ENCODE data around the gene PRCD. TPM values are rescaled to one million over a fixed set of nuclear protein-coding genes. Genes with fewer than 3 reads are reported as not detected.

The PRCD gene
- 0.94 and 5.0 TPM in 2 replicates for total RNA-seq

GRCh38 chr17:76539631-76540271, at the start of gene PRCD:
PRCD (plus strand) TSS chr17:76540044; CDS start chr17:76540142, 98 bp downstream.
- DNase-seq (ENCODE audit: low read depth): no peak

GRCh38 chr17:76490112-76490710, 49.6 kb upstream of the PRCD start:
- no peak for DNase-seq (ENCODE audit: low read depth)

GRCh38 chr17:76491271-76492122, 48.3 kb upstream of the PRCD start:
- no peak for DNase-seq (ENCODE audit: low read depth)

- no peak for DNase-seq (ENCODE audit: low read depth)
These were observed 47.5 kb upstream of the PRCD start for GRCh38 chr17:76492123-76492988.

GRCh38 chr17:76492989-76493501, 46.8 kb upstream of the PRCD start:
- DNase-seq (ENCODE audit: low read depth): peak; percentile 68

- no peak for DNase-seq (ENCODE audit: low read depth)
These were observed 46.2 kb upstream of the PRCD start for GRCh38 chr17:76493505-76494167.

- no peak for DNase-seq (ENCODE audit: low read depth)
These were observed 44.0 kb upstream of the PRCD start for GRCh38 chr17:76495663-76496400.

- no peak for DNase-seq (ENCODE audit: low read depth)
These were observed 43.4 kb upstream of the PRCD start for GRCh38 chr17:76496464-76496863.

GRCh38 chr17:76497699-76497978, 42.2 kb upstream of the PRCD start:
- DNase-seq (ENCODE audit: low read depth): no peak

- peak; percentile 81 for DNase-seq (ENCODE audit: low read depth)
These were observed 41.6 kb upstream of the PRCD start for GRCh38 chr17:76497979-76498875.

- no peak for DNase-seq (ENCODE audit: low read depth)
These were observed 41.0 kb upstream of the PRCD start for GRCh38 chr17:76498876-76499251.

GRCh38 chr17:76499267-76499667, 40.6 kb upstream of the PRCD start:
- peak; percentile 52 for DNase-seq (ENCODE audit: low read depth)

- DNase-seq (ENCODE audit: low read depth): no peak
These were observed 39.6 kb upstream of the PRCD start for GRCh38 chr17:76500074-76500746.

GRCh38 chr17:76500747-76501017, 39.2 kb upstream of the PRCD start:
- DNase-seq (ENCODE audit: low read depth): no peak

GRCh38 chr17:76501018-76501826, 38.6 kb upstream of the PRCD start, which contains the start of gene RHBDF2:
RHBDF2 (minus strand) TSS chr17:76501423; CDS start chr17:76481524, 19,899 bp downstream.
- DNase-seq (ENCODE audit: low read depth): peak; percentile 56

- no peak for DNase-seq (ENCODE audit: low read depth)
These were observed 38.0 kb upstream of the PRCD start for GRCh38 chr17:76501827-76502307.

- DNase-seq (ENCODE audit: low read depth): no peak
These were observed 37.3 kb upstream of the PRCD start for GRCh38 chr17:76502341-76503211.
